NOMO-1 treated with dmso at 0.1 percent for 144 hours (cell line): ENCODE measurements around the gene DISC1.
A peak's percentile ranks its signal among the peaks of the same experiment; 100 is the strongest.
"Not testable (repeated sequence)": the region's sequence is repeated elsewhere in the genome, so short reads cannot be mapped to it uniquely, and the experiment has no call there.

Experiments used
- DNase-seq: peaks from one replicate; lab custom pipeline; 2025; ENCODE audit not compliant: unreplicated experiment; lab: John Stamatoyannopoulos, UW

Gene DISC1

DNA sequence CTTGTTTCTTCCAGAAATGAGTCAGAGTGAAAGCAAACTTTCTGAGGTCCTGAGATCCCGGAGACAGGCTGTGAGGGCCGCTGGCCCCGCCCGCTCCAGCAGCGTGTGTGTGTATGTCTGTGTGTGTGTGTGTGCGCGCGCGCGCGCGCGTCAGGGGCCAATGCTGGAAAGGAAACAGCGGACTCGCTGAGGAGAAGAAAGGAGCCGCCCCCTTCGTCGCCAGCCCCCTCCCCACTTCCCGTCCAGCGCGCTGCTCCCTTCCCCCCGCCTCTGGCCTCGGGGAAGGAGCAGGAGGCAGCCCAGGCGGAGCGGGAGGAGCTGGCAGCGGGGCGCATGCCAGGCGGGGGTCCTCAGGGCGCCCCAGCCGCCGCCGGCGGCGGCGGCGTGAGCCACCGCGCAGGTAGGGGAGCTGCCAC is at the start of gene DISC1:
Gene DISC1 (plus strand): TSS at position 256 of the 416 bp plus-strand sequence. CDS start 78 bp downstream, at position 334.
- peak; percentile 85 for DNase-seq

DNA sequence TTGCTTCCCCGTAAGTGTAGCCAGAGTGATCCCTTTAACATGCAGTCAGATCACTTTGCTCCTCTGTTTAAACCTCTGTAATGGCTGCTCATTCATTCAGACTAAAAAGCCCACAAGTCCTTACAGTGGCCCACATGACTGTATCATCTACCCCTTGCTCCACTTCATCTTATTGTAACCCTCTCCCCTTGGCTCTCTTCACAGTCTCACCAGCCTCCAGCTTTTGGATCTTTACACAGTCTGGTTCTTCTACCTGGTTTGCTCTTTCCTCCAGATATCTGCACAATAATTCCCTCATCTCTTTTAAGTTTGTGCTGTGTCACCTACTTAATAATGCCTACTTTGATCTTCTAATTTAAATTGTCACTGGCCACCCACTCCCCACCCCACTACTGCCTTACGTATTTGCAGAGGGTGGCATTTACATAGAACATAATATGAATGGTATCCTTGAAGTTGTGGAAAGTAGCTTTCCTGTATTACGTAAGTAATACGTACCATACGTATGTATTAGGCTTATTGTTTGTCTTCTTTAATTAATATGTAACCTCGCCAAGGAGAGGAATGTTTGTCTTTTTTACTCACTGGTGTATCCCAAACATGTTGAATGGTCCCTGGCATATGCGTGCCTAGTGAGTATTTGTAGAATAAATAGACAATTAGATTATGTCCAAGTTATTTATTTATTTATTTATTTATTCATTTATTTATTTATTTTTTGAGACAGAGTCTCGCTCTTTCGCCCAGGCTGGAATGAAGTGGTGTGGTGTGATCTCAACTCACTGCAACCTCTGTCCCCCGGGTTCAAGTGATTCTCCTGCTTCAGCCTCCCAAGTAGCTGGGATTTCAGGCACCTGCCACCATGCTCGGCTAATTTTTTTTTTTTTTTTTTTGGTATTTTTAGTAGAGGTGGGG is 49.5 kb upstream of the DISC1 start:
- DNase-seq, result no peak

DNA sequence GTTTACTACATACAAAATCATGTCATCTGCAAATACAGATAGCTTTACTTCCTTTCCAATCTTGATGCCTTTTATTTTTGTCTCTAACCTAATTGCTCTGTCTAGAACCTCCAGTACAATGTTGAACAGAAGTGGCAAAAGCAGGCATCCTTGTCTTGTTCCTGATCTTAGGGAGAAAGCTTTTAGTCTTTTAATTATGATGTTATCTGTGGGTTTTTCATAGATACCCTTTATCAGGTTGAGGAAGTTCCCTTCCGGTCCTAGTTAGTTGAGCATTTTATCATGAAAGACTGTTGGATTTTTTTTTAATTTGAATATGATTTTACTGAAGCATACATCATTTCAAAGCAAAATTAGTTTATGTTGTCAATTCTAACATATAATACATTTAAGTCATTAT is 45.7 kb upstream of the DISC1 start:
- DNase-seq, result no peak

DNA sequence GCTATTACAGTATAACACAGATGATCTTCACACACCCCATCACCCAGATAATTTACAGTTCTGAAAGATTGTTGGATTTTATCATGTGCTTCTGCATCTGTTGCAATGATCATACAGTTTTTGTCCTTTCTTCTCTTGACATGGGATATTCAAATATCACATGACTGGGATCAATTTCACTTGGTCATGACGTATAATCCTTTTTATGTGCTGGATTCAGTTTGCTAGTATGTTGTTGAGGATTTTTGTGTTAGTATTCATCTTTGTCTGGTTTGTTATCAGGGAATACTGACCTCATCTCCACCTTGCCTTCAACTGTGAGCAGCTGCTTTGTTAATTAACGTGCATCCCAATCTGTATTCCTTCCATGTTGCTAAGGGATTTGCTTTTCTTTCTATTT is 44.7 kb upstream of the DISC1 start:
- no peak for DNase-seq

DNA sequence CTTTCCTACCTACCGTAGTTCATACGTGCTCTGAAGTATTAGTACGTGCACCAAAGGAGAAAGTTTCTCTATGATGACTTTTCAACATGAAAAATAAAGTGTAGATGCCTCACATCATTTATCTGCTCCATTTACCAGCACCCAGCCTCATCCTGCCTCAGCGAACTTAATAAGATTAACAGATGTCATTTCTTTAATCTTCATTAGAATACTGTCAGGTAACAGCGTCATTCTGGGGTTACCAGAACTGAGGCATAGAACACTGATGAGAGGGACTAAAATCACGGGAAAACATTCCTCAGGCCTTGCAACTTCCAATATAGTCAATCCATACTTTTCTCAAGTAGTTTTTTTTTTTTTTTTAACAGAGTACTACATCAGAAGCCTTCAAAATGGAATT is 43.2 kb upstream of the DISC1 start:
- no peak for DNase-seq

DNA sequence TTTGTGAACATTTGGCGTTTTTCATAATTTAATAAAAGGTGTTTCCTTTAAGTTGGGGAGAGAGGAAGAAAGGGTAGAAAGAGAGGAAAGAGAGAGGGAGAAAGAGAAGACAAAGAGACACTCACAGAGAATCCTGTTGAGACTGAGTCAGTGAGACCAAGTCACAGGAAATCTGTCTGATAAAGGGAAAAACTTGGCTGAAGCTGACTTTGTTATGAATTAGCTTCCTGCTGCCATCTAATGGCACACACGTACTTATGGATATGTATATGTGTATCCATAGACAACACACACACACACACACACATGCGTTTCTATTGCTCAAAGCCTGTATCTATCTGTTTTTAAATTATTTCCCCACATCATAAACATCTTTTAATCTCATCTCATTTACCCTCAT is 42.5 kb upstream of the DISC1 start:
- no peak for DNase-seq

DNA sequence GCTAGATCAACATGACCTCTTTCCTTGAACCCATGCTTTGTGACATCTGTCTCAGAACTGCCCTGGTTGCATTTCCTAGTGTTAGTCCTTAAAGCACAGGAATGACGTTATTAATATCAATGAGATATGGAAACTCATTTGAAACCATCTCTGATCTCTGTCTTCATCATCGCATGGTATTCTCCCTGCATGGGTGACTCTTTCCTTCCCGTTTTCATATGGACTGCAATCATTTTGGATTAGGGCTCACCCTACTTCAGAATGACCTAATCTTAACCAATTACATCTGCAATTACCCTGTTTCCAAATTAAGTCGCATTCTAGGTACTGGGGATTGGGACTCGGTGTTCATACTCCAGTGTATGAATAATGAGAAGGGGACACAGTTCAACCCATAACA is 41.7 kb upstream of the DISC1 start:
- peak; percentile 27 for DNase-seq

DNA sequence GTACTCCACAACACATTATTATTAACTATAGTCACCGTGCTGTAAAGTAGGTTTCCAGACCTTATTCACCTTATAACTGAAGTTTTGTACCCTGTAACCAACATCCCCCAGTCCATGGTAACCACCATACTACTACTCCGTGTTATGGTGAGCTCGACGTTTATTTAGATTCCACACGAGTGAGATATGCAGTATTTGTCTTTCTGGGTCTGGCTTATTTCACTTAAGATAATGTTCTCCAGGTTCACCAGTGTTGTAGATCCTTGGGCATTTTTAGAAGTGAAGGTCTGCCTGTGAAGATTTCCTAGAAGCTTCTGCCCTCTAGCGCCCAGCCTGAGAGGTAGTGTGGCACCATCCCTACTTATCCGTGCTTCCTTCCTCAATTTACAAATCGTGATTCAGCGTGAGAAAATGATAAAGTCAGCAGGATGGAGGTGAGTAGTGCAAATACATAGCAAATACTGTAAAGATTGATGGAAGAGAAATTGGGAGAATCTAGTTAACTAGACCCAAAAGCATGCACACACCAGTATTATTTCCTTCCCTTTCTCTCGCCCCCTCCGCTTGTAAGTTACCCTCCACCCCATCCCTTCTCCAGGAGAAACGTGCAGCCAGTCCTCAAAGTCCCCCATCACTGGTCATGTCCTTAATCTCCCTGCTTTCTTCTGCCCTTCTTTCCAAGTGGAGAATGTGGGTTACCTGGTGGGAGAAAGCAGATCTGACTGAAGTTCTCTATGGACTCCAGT is 36.0 kb upstream of the DISC1 start:
- peak; percentile 63 for DNase-seq

DNA sequence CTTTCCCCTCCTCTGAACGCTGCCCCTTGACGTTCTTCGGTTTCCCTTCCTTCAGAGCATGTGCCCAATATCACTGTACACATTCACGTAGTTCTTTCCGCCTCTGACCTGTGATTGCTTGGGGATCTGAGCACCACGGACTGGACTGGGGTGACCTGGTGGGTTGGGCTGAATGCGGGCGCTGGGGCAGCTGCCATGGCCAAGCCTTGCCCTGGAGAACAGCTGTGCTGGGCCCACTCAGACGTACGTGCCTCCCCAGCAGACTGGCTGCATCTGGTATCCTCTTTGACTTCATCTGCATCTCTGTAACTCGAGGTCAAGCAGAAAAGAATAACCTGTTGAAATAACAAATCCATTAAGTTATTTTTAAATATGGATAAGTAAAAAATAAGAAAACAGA is 35.1 kb upstream of the DISC1 start:
- DNase-seq, result no peak

DNA sequence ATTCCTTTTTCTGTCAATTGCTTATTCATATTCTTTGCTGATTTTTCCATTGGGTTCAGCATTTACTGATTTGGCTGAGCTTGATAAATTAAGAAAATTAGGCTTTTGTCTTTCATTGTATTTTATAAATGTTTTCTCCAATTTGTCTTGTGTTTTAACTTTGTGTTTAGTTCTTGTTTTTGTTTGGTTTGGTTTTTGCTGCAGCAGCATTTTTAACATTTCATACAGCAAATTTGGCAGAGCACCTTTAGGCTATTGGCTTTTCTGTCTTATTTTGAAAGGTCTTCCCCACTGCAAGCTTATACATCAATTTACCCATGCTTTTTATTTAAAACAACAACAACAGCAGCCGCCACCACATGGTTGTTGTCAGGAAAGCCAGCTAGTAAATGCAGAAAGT is 33.8 kb upstream of the DISC1 start:
- no peak for DNase-seq

DNA sequence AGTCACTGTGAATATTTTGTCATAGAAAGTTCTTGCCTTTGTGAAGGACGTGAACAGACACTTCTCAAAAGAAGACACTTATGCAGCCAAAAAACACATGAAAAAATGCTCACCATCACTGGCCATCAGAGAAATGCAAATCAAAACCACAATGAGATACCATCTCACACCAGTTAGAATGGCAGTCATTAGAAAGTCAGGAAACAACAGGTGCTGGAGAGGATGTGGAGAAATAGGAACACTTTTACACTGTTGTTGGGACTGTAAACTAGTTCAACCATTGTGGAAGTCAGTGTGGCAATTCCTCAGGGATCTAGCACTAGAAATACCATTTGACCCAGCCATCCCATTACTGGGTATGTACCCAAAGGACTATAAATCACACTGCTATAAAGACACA is 33.3 kb upstream of the DISC1 start:
- not testable (repeated sequence) for DNase-seq

DNA sequence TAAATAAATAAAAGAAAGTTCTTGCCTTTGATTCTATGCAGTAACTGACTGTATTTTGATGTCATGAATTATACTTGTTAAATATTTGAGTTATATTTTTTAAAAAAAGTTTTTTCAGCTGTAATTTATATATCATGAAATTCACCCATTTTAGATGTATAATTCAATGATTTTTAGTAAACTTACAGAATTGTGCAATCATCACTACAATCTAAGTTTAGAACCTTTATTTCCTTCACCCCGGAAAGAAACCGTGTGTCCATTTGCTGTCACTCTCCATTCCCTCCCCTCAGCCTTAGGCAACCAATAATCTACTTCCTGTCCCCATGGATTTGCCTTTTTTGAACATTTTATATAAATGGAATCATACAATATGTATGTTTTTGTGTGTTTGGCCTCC is 32.5 kb upstream of the DISC1 start:
- DNase-seq, result no peak

DNA sequence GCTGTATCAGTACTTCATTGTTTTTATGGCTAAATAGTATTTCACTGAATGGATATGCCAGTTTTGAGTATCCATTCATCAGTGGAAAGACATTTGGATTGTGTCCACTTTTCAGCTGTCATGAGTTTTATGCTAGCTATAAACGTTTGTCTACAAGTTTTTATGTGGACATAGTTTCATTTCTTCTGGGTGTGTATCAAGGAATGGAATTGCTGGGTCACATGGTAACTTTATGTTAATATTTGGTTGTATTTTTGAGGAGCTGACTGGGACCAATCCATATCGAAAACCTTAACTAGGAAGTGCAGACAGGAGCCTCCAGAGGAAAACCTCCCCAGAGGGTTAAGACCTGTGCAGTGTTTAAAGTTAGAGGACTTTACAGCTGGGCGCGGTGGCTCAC is 31.8 kb upstream of the DISC1 start:
- DNase-seq, result no peak

DNA sequence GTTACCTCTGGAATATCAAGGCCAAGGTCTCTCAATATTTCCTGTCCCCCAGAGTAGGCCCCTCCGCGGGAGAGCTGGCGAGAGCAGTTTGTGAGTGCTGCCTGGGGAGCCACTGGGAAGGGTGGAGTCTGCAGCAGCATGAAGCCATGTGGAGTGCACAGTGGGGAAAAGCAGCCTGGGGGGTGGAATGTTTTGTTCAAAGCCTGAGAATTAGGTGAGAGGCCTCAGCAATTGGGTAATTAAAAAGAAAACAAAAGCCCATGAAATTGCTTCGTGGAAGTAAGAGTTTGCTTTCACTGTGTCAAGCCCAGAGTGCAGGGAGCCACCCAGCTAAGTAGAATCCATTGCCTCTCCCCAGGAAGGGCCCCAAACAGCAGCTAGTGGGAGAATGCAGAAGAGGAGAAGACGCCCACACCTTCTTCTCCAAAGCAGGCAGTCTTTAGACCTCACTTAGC is 30.2 kb upstream of the DISC1 start:
- no peak for DNase-seq

DNA sequence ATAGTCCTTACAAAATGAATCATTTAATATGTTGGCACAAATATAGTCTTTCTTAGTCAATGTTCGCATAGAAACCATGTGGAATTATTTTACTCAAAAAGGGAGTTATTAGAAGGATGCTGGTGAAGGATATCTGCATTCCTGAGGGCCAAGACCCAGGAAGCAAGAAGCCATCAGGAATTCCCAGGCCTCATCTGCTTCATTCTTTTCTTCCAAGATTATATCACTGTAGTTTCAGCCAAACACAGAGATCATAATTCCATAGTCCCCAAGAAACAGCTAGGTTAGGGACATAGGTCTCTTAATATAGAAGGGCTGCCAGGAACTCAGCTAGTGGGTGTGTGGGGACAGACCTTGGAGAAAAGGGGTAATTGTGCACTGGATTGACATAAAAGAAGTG is 28.6 kb upstream of the DISC1 start:
- no peak for DNase-seq

DNA sequence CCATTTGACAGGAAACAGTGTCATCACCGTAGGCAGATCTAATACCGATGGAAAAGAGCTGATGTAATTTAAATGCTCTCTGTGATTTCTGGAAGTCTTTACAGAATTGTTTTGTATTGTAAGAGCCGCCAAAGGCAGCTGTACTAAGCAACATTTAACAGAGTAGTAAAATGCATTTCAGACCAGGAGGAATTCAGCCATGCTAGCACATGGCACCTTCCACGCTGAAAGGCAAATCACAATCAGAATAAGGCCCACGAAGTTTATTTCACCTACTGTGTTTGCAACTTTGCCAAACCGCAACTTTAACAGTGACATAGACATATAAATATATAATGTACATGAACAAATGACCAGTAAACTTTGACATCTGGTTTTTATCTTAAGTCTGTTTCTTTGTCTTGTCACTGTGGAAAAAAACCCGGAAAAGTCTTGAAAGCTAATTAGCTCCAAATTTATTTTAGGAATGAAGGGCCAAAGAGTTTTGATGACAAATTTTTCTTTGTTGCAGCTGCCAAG is 26.1 kb upstream of the DISC1 start:
- no peak for DNase-seq

DNA sequence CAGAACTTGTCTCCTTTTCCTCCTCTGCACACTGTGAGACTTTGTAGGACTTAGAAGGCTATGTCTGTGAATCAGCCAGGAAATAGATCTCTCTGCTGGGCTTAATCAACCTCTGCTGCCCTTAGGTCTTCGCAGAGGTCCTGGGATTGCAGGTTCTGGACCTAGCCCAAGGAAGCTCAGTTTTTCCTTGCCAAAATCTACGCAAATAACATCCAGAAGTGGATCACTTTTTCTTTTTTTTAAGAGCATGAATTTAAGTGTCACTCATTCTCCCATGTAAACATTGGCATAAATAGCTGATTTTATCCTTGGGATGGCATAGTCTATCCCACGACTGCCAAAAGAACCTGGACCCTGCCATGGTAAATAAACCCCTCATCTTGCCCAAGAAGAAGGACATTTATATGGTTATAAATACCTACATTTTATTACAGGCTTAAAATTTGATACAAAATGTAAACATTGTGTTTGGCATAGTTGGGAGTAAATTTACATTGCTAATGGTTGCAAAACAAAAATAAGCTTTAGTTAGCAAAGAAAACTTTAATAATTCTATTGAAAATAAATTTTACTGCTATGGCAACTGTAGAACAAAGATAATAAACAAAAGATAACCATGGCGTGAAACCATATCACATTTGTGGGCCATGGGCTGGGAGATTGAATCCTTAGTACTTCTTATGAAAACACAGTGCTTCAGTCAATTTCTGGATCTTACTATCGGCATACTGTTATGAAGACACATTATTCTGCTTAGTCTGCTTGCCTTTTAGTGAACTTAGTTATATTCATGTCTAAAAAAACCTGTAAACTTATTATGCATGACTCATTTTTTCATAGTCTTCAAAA is 24.5 kb upstream of the DISC1 start:
- no peak for DNase-seq

DNA sequence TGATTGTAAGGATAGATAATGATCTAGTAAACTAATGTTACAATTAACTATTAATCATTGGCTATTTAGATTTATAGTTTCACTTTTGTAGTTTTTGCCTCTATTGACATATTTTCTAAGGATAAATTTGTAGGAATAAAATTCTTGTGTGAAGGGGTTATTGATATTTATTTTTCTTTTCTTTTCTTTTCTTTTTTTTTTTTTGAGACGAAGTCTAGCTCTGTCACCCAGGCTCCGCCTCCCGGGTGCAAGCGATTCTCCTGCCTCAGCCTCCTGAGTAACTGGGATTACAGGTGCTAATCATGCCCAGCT is 24.0 kb upstream of the DISC1 start:
- DNase-seq, result no peak

DNA sequence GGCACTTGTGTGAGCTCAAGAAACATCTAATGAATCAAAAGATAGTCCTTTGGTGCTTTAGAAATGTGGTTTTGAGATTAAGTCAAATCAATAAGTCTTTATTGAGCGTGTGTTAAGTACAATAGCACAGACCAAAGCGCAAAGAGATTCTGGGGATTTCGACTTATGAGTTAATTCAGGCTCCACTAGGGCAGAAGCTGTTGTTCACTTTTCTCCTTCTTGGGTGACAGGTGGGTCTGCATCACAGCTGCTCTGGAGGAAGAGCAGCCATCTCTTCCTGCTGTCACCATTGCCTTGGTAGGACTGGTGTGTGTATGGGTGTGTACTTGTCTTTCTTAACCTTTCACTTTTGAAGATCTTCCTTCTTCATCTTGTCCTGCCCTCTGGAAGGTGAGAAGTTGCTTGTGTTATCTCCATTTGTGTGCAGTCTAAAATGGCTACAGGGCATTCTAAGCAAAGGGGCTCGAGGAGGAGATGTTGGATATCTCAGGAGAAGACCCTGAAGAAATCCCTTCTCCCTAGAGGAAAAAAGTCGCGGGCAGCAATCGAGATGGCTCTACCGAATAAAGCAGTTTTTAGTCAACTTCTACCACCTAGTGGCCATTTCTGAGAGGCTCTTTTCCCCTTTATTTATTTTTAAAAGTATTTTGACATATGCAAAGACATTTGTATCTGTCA is 22.9 kb upstream of the DISC1 start:
- peak; percentile 62 for DNase-seq

DNA sequence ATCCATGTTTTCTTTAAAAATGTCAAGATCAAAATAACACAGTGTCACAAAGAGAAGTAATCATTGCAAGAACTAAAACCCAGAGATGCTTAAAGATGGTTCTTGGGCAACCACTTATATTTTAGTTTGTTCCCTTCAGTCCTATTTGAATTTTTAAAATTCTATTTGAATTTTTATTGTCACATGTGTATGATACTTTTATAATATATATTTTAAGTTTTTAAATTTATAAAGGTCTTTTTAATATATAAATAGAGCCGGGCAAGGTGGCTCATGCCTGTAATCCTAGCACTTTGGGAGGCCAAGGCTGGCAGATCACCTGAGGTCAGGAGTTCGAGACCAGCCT is 22.3 kb upstream of the DISC1 start:
- no peak for DNase-seq
